Esophagus squamous epithelium (tissue), 5 donors: ENCODE data around the gene FBLN5. TPM values are rescaled to one million over a fixed set of nuclear protein-coding genes. Genes with fewer than 3 reads are reported as not detected.
A peak's percentile ranks its signal among the peaks of the same experiment; 100 is the strongest.

Source experiments
- DNase-seq: peaks from one replicate; lab custom pipeline; 2025; lab: John Stamatoyannopoulos, UW
- H3K27ac ChIP-seq, 4 donors: fragments of 200-600 bp; sonication (generic); one replicate each; pipeline ENCODE4 v1.5.1; 2016 to 2019; ENCODE audit warnings: mild to moderate bottlenecking in 1 of 4
- H3K27me3 ChIP-seq, 4 donors: fragments of 200-600 bp; sonication (generic); 1 replicate in 3 of 4; 2 replicates in 1 of 4; pipeline versions ENCODE4 v1.5.1 to v1.6.0; 2017 to 2021; ENCODE audit warnings: antibody characterized with exemption in 1 of 4
- H3K36me3 ChIP-seq, 3 donors: fragments of 200-600 bp; sonication (generic); one replicate each; pipeline ENCODE4 v1.5.1; 2016 to 2019
- H3K4me1 ChIP-seq, 3 donors: fragments of 200-600 bp; sonication (generic); one replicate each; pipeline ENCODE4 v1.5.1; 2017 to 2019
- H3K4me3 ChIP-seq, 4 donors: fragments of 200-600 bp; sonication (generic); 1 replicate in 3 of 4; 2 replicates in 1 of 4; pipeline ENCODE4 v1.5.1; 2016 to 2019; ENCODE audit warnings: mild to moderate bottlenecking in 2 of 4, moderate library complexity in 1 of 4
- H3K9me3 ChIP-seq, 3 donors: fragments of 200-600 bp; sonication (generic); one replicate each; pipeline ENCODE4 v1.5.1; 2016 to 2019
- CTCF ChIP-seq, 6 experiments: fragments of 450-650 bp in 4 of 6; fragments of 200-600 bp in 2 of 6; sonication (generic) in 2 of 6; IDR thresholded peaks; one replicate each; pipeline ENCODE4 v1.5.1; 2016 to 2019; ENCODE audit warnings: antibody characterized with exemption in 6 of 6, mild to moderate bottlenecking in 4 of 6, moderate library complexity in 4 of 6
- POLR2A ChIP-seq, 4 donors: fragments of 450-650 bp; IDR thresholded peaks; one replicate each; pipeline ENCODE4 v1.6.1; 2017; ENCODE audit warnings: antibody characterized with exemption in 4 of 4, mild to moderate bottlenecking in 4 of 4, moderate library complexity in 3 of 4
- WGBS, 2 donors: methylation state at CpG; one replicate each; pipeline ENCODE4 v1.1.5; 2018; 5-methylcytosine and 5-hydroxymethylcytosine counted together
- intact Hi-C: fragments of 100-400 bp; cut with DNase I; formaldehyde crosslinking; loops from one replicate; pipeline ENCODE4 v1.15.0; 2022
- total RNA-seq, 4 donors: library from RNA; depleted of rRNA; stranded (reverse); fragments of >200 nt; gene quantifications; one replicate each; pipeline ENCODE4 v1.1.0, GENCODE V29; 2016
- donor health status: DM: yes; HTN: yes; CAD: no.

Gene FBLN5
- total RNA-seq, 4 donors from 2014 or later: 1.2 to 83.5 (median 8.0) TPM

- H3K4me1 ChIP-seq: peaks cover 5 to 51% (median 8%) of the 10 kb centered on the region in 3 donors
- WGBS, 2 donors: 6 to 13% methylated on average over 4 to 7 of the region's 19 CpGs
- intact Hi-C loops: no loop called here
Observed at GRCh38 chr14:91835197-91835919, 112.1 kb downstream of the FBLN5 start.

GRCh38 chr14:91834571-91834970 is 112.9 kb downstream of the FBLN5 start:
- no peaks in the 10 kb centered on the region for H3K9me3 ChIP-seq
- DNase-seq: no peak
- H3K27ac ChIP-seq: no peak overlapping the region
- H3K36me3 ChIP-seq: no peaks in the 10 kb centered on the region
- H3K4me3 ChIP-seq: peak overlapping the region in 1 of 4 donors; percentile 70
- H3K4me1 ChIP-seq: peaks cover 5 to 59% (median 11%) of the 10 kb centered on the region in 3 donors
- 78 to 79% methylated on average over 2 of the region's 2 CpGs for WGBS, 2 donors
- intact Hi-C loops: no loop called here
- TF ChIP-seq POLR2A (IDR thresholded peaks at IDR 0.05): no peak
- no peak for TF ChIP-seq CTCF (IDR thresholded peaks at IDR 0.05)
- H3K27me3 ChIP-seq: peaks cover 0 to 26% (median 2%) of the 10 kb centered on the region in 4 donors

More at GRCh38 chr14:91835197-91835919, 112.1 kb downstream of the FBLN5 start:
- TF ChIP-seq CTCF (IDR thresholded peaks at IDR 0.05) (no peak), POLR2A (IDR thresholded peaks at IDR 0.05) (no peak)
- no peaks in the 10 kb centered on the region for H3K9me3 ChIP-seq
- H3K27ac ChIP-seq: peak overlapping the region; percentile 87 to 94 (median 89)
- peaks cover 0 to 26% (median 2%) of the 10 kb centered on the region in 4 donors for H3K27me3 ChIP-seq
- peak overlapping the region; percentile 70 to 91 (median 74) for H3K4me3 ChIP-seq
- no peak for DNase-seq
- no peaks in the 10 kb centered on the region for H3K36me3 ChIP-seq

- intact Hi-C loops: no loop called here
- no peaks in the 10 kb centered on the region for H3K9me3 ChIP-seq
- H3K36me3 ChIP-seq: no peaks in the 10 kb centered on the region
- WGBS, 2 donors: 15 to 33% methylated on average over 1 of the region's 1 CpG
- H3K27me3 ChIP-seq: peaks cover 0 to 8% (median 0%) of the 10 kb centered on the region in 4 donors
- no peak overlapping the region for H3K4me3 ChIP-seq
- peaks cover 4 to 51% (median 5%) of the 10 kb centered on the region in 3 donors for H3K4me1 ChIP-seq
- TF ChIP-seq CTCF (IDR thresholded peaks at IDR 0.05) (no peak), POLR2A (IDR thresholded peaks at IDR 0.05) (no peak)
- DNase-seq: no peak
- peak overlapping the region in 2 of 4 donors; percentile 10 to 40 for H3K27ac ChIP-seq
Observed at GRCh38 chr14:91831337-91831736, 116.2 kb downstream of the FBLN5 start.

- no peak overlapping the region for H3K4me3 ChIP-seq
- H3K27ac ChIP-seq: peak overlapping the region in 2 of 4 donors; percentile 10 to 40
- TF ChIP-seq CTCF (IDR thresholded peaks at IDR 0.05) (no peak), POLR2A (IDR thresholded peaks at IDR 0.05) (no peak)
- no peaks in the 10 kb centered on the region for H3K9me3 ChIP-seq
- no peak for DNase-seq
- peaks cover 4 to 45% (median 5%) of the 10 kb centered on the region in 3 donors for H3K4me1 ChIP-seq
- no peaks in the 10 kb centered on the region for H3K36me3 ChIP-seq
- H3K27me3 ChIP-seq: peaks cover 0 to 3% (median 0%) of the 10 kb centered on the region in 4 donors
- intact Hi-C loops: no loop called here
- 28 to 38% methylated on average over 3 of the region's 3 CpGs for WGBS, 2 donors
Observed at GRCh38 chr14:91830777-91831176, 116.7 kb downstream of the FBLN5 start.

- 26 to 44% methylated on average over 2 of the region's 2 CpGs for WGBS, 2 donors
- H3K27me3 ChIP-seq: no peaks in the 10 kb centered on the region
- H3K27ac ChIP-seq: peak overlapping the region in 2 of 4 donors; percentile 11 to 40
- no peak for TF ChIP-seq CTCF (IDR thresholded peaks at IDR 0.05)
- no peak for TF ChIP-seq POLR2A (IDR thresholded peaks at IDR 0.05)
- intact Hi-C loops: no loop called here
- no peaks in the 10 kb centered on the region for H3K36me3 ChIP-seq
- DNase-seq: no peak
- H3K4me3 ChIP-seq: no peak overlapping the region
- no peaks in the 10 kb centered on the region for H3K9me3 ChIP-seq
- H3K4me1 ChIP-seq: peaks cover 1 to 38% (median 4%) of the 10 kb centered on the region in 3 donors
Observed at GRCh38 chr14:91829511-91829910, 118.0 kb downstream of the FBLN5 start.
